Stimulated activated naive CD4-positive, alpha-beta T cell treated with Interleukin-2 at 50 U/mL for 16 hours (primary cell): ENCODE measurements around the gene MX1.

ENCODE experiments used
- DNase-seq: peaks from one replicate; lab custom pipeline; 2025; lab: John Stamatoyannopoulos, UW

The MX1 gene

DNA sequence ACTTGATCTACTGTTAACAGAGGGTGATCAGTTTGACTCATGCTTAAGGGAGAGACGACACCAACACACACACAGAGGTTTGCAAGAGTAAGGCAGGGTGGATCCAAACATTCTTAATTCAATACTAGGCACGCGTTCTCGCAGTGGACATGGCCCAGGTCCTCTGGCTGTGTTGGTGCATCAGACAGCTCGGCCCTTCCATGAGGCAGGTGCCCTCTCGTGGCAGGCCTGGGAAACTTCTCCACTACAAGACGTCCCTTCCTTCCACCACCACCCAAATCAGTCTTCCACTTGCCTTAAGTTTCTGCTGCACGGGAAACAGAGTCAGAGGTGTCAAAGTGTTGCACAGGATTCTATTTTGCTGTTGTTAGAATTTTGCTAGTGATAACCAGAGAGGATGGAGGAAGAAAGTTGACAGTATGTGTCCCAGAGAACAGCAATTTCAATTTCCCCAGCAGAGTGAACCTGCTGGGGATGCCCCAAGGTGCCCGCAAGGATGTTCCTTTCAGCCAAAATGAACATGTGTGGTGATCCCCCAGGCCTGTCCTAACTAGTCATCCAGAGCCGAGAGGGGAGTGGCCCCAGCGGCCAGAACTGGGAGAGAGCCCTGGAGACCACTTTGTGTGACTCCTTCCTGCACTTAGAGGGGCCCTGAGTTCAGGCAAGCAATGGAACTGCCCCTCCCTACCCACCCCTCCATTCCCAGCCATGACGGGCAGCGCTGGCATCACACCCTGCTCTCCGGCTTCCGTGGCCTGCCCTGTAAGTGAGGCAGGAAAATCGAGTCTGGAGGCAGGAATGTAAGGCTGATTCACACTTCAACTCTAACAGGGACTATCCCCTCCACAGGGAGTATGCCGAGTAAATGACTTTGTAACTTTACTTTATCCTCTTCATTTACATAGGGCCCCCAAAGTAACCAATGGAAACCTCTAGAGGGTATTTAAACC, 34.8 kb downstream of the MX1 start:
- peak; percentile 26 for DNase-seq

DNA sequence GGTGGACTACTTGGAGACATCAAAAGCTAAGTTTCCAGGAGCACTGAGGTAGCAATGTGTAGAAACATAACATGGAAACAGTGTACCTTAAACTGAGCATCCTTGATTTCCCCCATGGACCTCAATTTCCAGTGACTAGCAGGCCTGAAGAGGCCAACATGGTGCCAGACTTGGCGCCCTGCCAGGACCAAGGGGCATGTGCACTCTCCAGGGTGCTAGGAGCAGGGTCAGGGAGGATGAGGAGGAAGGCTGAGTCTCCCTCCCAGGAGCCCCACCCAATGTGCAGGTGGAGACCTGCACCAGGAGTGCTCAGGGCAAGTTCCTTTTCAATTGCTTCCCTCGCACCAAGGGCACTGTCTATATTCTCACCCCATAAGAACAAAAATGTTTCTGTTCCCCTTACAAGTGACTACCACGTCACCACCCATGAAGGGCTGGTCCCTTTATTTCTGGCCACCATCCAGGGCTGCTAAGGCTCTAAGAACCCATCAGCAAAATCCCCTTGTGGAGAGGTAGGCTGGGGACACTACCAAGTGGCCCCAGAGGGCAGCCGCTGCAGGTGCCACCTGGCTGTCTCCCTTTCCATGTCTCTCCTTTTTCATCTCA, 39.2 kb downstream of the MX1 start:
- no peak for DNase-seq

DNA sequence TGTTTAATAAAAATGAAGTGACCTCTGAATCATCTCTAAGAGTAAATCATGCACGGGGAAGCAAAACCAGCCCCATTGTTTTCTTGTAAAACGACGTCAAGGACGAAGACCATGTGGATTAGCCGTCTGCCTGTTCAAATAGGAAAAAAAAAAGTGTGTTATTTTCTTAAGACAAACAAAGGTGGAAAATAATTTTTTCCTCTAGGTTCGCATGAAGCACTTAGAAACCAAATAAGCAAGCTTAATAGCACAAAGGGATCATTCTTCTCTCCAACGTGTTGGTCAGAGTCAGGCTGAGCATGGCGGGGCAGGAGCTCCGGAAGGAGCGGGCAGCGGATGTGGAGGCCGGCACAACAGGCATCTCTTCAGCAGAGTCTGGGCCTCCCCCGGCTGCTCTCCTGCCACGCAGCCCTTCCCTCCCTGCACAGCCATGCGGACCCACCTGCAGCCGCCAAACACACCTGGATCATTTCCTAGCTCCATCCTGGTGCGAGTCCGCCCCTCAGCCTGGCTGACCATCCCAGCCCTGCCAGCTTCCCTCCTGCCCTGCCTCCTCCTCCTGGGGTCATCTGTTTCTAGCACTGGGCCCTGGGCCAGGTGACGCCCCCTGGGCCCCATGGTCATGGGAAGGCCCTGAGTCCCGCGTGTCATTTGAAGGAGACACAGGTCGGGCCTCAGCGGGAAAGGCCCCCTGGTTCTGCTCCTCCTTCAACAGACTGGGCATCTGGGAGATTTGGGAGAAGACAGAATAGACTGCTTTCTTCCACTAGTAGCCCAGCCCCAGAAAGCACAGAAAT, 40.2 kb downstream of the MX1 start:
- DNase-seq, result no peak

DNA sequence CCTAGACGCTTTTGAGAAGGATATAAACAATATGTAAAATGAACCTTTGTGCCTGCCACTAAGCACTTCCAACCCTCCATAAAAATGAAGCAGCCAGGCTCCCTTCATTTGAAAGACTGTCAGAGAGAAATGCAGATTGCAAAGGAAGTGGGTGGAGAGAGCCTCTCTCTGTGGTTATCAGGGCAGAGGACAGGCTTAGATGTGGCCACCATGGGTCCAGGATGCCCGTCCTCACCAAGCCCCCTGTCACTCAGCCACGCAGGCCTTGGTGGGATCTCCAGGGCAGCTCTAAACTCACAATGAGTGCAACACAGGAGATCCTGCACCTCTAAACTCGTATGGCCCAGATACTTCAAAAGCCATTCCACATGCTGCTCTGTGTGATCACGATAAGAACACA, 44.0 kb downstream of the MX1 start:
- no peak for DNase-seq

DNA sequence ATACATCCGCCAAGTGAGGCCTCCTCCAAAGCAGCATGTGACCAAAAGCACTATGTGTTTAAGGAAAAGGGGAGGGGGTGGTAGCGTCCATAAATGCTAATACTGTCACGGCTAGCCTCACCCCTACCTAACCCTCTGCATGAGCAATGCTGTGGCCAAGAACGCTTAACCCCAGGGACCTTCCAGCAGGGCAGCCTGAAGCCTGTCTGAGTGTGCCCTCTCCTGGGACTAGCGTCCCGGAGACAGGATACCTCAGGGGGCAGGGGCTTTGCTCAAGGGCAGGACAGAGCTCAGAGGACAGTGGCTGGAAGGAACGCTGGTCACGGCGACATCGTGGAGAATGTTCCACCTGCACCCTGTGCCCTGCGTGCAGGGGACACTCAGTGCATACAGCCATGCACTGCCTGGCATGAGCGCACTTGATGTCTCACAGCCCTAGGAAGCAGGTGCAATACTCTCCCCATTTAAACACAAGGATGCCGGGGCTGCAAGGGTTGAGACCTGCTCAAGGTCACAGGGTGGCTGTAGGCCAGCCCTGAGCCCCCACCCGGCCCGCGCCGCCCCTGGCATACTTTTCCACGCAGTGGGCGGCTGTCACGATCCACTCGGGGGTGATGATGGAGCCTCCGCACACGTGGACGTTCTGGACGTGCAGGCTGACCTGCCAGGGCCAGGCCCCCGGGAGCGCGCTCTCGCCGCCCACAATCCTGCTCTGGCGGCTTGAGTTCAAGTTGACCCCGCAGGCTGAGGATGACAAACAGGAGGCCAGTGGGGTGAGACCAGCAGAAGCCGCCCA, 46.9 kb downstream of the MX1 start:
- DNase-seq, result no peak

DNA sequence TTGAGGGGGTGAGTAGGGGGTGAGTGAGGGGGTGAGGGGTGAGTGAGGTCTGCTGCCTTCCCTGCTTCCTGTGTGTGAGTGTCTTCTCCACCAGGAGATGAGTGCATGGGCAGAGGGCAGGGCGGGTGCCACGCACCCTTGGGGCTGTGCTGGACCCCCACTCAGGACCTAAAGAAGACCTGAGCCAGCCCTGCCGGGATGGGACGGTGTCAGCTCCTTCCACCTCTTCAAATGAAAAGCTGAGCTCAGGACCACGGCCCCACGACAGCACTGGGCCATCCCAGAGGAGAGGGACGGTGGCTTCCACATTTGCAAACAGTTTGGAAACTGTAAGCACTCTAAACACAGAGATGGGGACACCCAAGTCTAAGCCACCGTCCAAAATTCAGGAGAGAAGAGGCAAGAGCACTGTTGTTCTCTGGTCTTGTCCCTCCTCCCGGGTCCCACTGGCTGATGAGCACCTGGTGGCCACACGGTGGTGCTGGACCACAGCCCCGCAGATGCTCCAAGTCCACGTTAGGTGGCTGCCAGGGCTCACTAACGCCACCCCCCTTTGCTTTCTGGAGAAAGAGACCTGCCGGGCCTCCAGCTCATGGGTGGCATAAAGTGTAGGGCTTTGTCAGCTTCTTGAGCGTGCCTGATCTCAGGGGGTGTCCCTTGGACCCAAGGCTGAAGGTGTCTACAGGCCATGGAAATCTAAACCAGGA, 49.8 kb downstream of the MX1 start:
- no peak for DNase-seq

DNA sequence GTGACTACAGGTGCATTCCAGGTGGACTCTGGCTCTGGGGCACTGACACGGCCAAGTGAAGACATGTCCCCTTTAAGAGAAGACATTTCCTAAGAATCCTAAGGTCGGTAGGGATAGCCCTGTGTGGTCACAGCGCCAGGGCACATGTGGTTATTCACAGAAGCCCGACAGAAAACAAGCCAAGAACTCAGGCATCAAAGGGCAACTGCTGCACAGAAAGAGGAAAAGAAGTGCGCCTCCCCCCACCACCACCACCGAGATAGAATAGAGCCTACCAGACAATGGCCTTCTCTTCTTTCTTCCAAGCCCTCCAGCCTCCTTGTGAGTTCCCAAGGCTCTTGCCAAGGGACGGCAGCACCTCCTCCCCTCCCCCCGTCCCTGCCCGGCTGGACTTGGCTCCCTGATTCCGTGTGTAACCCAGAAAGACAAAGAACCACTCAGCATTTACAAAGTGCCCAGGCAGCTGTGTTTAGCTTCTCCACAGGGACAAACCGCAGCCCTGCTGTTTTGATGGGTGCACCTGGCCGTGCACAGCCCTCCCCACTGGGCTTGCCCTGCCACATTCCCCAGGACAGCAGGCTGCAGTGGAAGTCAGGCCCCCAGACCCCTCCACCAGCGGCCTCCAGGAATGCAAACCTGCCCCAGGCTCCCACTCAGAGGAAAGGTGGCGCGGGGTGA, 51.7 kb downstream of the MX1 start:
- no peak for DNase-seq

DNA sequence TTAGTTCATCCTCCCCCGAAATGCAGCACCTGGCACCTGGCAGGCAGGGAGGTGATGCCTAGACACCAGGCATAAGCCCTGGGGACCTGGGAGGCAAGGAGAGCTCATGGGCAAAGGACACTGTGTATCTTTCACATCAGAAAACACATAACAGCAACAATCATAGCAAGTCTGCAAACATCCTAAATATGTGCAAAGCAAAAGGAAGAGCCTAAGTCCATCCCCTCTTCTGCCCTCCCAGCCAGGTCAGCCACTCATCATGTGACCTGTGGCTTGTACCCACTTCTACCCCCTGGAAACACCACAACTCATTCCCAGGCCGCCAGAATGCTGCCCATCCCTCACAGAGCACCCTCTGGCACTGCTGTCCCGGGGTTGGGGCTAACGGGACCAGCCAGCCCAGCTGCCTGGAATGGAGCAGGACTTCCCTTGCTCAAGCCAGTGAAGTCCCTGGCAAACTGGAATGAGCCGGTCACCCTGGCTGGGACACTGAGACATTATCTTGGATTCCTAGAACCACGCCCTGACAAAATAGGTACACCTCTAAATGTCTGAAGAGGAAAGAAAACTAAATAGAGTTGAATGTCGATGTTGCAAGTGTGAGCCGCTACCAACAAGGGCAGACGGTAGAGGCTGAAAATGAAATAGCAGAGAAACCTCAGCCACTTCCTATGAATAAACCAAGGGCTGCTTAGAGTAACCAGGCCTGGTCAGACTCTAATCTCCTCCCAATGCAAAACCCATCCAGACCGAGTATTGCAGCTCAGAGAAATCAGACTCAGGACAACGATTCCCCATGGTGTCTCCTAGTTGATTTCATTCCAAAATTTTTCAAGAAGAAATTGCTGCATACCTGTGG, 52.5 kb downstream of the MX1 start:
- DNase-seq, result no peak

DNA sequence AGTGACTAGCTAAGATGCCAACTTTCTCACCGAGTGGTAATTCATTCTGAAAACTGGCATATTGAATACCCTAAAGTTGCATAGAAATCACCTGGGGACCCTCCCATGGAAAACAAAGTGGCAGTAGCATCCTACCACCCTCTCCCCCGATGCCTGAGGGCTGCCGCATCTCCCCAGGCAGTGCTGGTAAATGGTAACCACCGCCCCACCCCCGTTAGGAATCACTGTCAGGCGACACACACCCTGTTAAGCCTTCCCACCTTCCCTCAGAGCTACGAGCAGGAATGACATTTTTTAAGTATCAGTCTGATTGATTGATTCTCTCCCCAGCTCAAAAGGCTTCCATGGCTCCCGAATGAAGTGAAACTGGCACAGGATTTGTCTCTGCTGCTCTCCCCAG, 53.6 kb downstream of the MX1 start:
- DNase-seq, result no peak

DNA sequence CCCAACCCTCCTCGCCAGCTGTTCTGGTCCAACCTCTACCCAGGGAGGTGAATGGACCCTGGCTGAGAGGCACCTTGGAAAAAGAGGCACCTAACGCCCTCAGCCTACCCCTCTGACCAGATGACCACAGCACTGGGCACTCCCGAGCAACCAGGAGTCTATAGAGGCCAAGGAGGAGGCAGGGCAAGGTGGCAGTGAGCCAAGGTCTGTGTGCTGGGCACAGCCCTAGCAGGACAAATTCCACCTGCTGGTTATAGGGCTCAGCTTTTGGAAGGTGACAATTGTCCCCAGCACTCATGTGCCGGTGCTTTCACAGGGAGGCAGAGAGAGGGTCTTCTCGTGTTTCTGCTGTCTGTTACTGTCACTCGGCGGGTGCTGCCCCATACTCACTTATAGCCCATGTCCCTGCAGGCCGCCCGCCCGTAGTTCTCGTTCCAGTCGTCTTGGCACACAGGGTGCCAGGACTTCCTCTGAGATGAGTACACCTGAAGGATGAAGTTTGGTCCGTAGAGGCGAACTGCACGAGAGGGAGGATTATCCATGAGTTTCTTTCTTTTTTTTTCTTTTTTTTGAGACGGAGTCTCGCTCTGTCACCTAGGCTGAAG, 54.1 kb downstream of the MX1 start:
- no peak for DNase-seq

DNA sequence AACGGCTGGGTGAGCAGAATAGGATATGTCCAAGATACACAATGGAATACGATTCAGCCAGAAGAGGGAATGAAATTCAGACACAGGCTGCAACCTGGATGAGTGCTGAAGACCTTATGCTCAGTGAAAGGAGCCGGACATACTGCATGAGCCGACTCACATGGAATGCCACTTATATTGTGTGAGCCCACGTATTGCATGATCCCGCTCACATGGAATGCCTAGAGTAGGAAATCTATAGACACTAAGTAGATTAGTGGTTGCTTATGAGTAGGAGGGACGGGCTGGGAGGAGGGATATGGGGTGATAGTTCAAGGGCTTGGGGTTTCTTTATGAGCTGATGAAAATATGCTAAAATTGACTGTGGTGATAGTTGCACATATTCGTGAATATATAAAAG, 55.2 kb downstream of the MX1 start:
- no peak for DNase-seq

DNA sequence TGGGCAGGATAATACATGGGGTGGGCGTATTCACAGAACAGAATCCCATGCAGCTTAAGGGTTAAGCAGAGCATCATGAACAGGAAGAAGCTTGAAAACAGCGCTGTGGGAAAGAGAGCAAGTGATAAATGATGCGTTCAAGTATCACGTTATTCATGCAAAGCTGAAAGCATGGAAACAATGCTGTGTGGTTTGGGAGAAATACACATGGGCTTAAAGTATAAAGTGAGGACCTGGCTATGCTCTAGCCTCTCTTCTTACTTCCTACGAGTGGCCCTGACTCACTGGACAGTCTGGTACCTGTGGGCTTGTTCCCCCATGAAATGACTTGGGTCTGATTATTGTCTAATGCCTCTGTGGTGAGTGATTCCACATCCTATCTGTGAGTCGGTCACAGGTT, 56.3 kb downstream of the MX1 start:
- no peak for DNase-seq

DNA sequence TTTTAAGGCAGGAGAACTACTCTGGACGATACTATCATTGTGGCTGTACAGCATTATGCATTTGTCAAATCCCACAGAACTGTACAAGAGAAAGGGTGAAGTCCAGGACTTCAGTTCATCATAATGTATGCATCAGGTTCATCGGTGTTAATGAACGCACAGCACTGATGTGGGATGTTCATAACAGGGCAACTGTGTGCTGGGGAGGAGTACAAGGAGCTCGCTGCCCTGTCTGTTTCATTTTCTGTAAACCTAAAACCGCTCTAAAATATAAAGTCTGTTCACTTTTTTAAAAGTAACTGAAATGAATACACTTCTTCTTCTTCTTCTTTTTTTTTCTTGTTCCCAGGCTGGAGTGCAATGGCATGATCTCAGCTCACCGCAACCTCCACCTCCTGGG, 56.9 kb downstream of the MX1 start:
- no peak for DNase-seq

DNA sequence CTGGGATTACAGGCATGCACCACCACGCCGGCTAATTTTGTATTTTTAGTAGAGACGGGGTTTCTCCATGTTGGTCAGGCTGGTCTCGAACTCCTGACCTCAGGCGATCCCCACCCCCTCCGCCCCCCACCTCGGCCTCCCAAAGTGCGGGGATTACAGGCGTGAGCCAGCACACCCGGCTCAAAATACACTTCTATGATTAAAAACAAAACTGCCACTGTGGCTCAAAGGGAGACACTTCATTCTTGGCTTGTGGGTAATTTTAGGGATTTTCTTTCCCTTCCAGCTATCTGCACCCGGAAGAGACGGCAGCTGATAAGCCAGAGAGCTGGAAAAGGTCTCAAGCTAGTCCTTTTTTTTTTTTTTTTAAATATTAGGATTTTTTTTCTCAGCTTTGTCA, 57.4 kb downstream of the MX1 start:
- DNase-seq, result no peak

DNA sequence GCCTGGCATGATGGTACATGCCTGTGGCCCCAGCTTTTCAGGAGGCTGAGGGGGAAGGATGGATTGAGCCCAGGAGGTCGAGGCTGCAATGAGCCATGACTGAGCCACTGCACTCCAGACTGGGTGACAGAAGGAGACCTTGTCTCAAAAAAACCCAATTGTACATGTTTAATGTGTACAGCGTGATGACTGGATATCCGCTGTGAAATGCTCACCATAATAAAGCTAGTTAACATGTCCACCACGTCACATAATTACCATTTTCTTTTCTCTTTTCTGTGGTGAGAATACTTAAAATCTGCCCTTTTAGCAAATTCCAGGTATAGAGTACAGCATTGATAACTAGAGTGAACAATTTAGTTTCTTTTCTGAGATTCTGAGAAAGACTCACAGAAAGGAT, 57.9 kb downstream of the MX1 start:
- no peak for DNase-seq

DNA sequence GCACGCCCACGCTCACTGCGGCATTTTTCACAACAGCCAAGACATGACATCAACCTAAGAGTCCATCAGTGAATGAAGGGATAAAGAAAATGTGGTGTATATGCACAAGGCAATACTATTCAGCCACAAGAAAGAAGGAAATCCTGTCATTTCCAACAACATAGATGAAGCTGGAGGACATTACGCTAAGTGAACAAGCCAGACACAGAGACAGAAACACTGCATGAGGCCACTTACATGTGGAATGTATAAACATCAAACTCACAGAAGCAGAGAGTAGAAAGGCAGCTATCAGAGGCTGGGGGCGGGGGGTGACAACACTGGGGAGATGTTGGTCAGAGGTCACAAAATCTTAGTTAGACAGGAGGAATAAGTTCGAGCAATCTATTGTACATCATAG, 61.0 kb downstream of the MX1 start:
- DNase-seq, result no peak

DNA sequence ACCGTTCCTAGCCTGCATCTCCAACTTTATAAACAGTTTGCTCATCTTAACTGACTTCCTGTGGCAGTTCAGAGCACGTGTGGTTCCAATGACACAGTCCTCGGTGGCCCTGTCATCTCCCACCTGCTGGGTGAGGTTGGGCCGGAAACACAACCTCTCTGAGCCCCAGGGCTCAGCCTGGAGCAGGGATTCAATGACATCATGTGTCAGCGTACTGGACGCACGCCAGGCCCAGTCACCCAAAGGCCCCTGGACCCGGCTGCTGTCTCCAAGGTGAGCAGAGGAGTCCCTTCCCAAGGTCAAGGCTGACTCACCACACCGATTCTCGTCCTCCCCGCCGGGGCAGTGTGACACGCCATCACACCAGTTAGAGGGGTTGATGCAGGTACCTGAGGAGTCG, 62.0 kb downstream of the MX1 start:
- DNase-seq, result no peak

DNA sequence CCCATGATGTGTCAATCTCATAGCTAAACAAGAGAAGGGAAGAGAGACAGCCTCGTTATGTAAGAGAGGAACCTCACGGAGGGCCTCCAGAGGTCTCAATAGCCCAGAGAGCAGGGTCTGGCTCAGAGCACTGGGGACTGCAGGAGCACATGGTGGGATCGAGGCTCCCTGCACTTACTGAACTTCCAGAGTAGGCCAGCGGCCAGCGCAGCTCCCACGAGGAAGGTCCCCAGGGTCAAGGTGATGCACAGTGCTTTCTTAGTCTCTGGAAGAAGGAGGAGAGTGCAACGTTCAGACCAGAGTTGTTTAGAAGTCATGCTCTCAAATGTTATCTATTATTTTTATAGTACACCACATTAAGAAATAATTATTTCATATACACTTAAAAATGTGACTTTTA, 63.3 kb downstream of the MX1 start:
- DNase-seq, result no peak

DNA sequence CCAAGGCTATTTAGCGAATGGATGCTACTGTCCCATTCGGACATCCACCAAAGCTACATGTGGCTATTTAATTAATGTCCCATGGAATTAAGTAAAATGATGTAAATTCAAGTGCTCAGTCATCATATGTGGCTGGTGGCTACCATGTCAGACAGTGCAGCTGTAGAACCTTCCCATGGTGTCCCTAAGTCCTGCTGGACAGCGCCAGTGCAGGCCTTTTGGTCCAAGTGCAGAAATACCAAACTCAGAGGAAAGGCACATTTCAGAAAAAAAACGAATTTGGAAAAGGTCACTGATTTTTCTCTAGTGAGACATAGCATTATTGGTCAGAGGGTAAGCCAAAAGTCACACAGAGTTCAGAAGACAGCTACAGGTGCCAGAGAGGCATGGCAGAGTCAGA, 64.3 kb downstream of the MX1 start:
- no peak for DNase-seq
